Inflammatory macrophage treated with lipopolysaccharide for 1 hour (primary cell): ENCODE data around the gene CEBPG.

Experiments
- DNase-seq, 2 donors: peaks; one replicate each; pipeline ENCODE4 v3.0.0-alpha.2; 2020 to 2022

The CEBPG gene

DNA sequence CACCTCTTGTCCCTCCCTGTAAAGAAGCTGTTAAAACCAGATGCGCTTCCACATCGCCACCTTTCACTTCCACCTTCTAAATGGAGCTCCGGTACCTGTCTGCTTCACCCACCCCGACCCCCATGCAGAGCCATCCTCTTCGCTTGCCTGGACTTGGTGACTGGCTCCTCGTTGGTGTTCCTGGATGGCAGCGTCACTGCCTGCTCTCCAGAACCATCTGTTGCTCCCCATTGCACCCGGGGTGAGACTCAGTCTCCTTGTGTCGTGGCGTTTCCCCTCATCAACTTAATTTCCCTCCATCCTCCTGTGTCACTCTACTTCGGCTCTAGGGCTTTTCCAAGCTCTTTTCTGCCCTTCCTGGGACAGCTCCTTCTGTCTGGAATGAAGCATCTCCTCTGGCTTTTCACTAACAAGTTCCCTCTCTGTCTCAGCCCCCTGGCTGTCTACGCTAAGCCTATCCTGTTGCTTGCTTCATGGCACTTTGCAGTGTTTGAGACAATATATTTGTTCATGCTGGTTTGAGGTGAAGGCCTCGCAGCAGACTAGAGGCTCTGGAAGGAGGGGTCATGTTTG is 10.3 kb downstream of the CEBPG start:
- no peak for DNase-seq

DNA sequence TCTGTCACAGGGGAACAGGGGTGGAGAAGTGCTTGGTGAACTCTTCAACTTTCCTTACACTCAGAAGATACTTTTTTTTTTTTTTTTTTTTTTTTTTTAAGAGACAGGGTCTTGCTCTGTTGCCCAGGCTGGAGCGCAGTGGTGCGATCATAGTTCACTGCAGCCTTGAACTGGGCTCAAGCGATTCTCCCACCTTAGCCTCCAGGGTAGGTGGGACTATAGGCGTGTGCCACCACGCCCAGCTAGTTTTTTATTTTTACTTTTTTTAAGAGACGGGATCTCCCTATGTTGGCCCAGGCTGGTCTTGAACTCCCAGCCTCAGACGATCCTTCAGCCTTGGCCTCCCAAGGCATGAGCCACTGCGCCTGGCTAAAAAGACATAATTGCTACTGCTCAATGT is 11.5 kb downstream of the CEBPG start:
- no peak for DNase-seq

DNA sequence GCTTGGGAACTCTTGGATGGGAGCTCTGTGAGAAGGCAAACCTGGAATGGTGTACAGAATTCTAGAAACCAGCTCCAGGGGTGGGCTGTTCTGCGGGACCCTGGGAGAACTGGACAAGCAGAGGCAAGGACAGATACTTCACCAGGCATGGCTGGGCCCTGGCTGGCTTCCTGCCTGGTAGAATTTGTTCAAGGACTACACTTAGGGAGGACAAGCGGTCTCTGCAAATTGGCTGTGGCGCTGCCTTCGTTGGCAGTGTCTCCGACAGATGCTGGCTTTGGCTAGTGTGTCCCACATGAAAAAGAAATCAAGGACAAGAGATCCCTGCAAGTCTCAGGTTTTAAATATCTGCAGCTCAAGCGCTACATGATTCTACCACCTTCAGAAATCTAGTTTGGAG is 12.4 kb downstream of the CEBPG start:
- no peak for DNase-seq

DNA sequence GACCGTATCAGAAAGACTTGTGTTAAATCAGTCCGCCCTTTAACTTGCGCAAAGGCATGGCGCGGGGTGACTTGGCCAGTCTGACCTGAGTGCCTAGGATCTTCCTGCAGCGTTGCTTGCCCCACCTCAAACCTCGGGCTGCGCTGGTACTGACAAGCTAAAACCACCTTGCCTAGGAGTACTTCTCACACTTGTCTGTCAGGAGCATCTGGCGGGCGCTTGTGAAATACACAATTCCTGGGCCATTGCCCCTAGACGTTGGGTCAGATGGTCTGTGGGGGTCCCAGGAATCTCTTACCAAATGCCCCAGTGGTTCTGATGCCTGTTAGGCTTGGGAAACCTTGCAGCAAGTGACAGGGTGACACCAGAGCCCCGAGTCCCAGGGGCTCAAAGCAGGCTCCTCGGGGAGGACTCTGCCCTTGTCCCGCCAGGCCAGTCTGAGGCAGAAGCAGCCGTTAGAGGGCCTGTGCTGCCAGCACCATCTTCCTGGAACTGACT is 12.9 kb downstream of the CEBPG start:
- no peak for DNase-seq

DNA sequence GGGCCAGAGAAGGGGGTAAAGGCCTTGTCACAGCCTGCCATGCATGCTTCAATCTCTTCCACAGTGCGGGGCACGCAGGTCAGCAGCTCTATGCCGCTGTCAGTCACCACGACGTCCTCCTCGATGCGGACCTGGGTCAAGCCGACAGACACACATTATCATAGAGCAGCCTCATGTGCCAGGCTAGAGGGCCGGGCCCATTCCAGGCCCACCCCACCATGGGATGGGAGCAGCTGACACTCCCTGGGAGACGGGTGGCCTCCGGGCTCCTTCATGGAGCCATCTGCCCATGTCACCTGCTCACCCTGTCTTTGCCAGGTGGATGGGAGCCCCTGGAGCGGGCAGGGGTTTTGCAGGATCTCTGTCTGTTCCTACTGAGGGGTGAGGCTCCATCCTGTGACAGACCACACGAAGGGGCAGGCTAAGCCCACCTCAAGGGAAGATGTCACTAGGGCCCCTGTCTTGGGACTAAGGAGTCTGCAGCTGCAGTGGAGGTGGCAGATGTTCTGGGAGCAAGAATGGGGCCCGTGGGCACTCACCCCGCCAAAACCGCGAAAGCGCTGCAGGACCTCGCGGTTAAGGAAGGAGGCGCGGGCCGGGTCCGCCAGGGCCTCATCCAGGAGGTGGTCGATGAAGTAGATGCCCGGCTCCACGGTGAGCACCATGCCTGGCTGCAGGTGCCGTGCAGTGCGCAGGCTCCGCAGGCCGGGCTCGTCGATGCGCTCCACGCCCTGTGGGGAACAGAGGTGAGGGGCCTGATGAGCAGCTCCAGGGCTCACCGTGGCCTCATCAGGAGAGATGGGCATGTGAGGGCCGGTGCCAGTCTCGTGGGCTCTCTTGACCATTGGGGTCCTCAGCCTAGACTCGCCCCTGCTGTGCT is 14.1 kb downstream of the CEBPG start:
- no peak for DNase-seq

DNA sequence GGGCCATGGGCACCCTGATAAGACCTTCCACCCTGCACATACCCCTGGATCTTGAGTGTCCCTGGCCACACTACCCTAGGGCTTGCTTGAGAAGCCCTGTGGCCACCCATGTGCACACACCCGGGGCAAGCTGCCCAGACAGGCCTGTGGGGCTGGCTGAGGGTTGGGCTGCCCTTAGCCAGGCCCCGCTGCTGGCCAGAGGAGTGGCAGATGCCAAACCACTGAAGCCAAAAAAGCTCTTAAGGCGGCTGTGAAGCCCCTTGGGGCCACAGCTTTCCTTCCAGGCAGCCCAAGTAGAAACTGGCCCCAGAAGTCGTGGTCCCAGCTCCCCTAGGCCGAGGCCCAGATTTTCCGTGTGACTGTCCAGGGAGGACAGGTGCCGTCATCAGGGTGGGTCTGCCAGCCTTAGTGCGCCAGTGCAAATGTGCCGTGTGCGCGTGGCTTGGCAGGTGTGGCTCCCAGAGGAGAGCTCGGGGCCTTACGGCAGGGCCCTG is 14.8 kb downstream of the CEBPG start:
- no peak for DNase-seq

DNA sequence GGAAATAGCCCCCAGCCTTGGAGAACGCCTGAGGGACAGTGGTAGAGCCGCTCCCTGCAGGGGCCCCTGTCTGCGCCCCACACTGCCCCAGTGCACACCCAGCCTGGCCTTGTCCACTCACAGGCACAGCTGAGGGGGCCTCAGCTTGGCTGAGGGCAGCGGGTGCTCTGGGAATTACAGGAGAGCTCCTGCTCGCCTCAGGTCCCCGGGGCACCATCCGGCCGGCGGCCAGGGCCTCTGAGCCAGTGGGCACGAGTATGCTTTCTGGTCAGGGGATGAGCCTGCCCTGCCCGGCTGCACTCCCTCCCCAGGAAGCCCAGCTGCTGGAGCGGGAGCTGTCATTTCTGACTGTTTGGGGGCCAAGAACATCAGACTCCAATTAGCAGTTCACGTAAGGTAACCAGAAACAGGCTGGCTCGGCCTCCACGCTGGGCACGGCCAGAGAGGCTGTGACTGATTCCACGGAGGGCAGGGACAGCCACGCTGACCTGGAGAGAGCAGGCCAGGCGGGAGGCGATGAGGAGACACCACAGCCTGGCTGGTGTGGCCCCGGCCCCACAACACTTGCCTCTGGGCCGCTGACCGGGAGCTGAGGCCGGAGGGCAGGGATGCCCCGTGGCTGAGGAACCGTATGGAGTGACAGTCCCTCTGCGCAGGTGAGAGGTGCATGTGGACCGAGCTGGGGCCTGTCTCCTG is 15.4 kb downstream of the CEBPG start:
- DNase-seq, result no peak

DNA sequence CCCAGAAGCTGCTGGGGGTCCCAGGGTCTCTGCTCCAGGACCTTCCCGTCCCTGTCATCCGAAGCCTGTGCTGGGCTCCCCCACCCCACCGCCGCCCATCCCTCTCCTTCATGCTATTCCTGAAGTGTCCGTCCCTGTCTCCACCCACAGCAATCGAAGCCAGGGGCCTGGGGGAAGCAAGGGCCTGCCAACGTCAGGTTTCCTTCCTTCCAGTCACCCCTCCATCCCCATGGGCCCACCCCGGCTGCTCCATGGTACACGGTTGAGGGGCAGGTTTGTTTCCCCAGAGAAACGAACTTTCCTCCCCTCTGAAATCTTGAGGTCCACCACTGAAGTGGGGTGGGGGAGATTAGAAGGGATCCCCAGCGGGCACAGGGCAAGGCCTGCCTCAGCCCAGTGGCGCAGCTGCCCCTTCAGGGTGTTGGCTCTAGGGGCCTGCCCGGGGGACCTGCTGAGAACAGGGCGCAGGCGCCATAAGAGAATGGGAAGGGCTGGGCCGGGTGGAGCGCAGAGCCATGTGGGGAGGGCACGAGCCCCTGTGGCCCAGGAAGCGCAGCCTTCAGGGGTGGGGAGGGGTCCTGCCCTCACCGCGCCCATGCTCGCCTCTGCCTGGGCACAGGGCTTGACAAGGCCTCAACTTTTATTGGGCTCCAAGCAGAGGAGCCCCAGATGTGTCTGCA is 16.1 kb downstream of the CEBPG start:
- no peak for DNase-seq

DNA sequence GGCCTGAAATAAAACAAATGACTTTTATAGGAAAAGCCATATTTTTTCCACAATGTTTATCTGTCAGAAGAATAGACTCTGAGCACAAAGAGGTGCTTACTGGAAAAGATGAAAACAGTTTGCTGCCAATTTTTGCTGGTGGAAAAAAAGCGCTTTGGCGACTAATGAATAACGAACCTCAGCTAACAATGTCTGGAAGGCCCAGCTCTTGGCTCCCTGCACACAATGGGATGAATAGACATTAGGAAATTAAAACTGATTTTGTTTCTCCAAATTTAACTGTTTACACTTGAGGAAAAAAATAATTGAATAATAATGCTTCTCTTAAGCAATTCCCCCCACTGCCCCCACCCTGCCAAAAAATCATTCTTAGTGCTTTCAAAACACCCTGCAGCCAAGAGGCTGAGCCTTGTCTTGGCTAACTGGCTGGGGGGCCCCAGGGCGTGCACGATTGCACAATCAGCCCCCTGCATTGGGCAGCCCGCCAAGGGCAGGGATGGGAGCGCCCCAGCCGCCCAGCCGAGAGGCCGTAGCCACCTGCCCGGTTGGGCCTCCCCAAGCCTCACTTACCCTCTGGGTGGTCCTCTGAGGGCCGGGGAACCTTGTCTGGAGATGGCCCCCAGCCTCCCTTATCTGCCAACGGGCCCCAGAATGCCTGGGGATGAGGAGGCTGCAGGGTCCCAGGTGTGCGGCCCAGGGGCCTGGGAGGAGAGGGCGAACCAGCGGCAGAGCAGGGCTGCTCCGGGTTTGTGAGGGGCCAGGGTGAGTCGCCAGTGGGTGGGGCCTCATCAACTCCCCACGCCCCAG is 16.8 kb downstream of the CEBPG start:
- DNase-seq, result no peak

DNA sequence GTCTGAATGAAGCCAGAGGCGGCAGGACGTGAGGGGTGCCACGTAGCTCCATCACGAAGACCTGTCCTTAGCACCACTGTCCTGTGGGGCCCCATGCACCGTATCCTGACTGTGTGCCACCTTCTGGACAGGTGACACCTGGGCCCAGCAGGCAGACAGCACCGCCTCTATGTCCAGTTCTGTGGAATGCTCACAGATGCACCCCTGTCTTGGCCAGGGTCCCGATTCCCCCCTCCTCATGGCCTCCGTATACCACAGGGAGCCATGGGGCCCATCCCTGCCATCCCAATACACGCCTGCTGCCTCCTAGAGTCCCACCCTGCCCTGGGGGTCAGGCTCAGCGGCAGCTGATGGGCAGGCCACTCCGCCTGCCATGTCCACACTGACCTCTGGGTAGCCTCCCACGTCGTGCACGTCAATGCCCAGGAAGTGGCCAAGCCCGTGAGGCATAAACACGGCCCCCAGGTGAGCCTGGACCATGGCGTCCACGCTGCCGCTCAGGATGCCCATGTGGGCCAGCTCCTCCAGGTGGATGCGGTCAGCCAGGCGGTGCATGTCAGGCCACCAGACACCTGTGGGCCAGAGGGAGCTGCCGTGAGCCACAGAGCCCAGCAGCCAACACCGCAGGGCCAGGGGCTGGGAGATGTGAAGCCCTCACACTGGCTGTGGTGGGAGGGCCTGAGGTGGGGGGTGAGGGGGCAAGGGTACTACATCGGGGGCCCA is 17.6 kb downstream of the CEBPG start:
- DNase-seq, result no peak

DNA sequence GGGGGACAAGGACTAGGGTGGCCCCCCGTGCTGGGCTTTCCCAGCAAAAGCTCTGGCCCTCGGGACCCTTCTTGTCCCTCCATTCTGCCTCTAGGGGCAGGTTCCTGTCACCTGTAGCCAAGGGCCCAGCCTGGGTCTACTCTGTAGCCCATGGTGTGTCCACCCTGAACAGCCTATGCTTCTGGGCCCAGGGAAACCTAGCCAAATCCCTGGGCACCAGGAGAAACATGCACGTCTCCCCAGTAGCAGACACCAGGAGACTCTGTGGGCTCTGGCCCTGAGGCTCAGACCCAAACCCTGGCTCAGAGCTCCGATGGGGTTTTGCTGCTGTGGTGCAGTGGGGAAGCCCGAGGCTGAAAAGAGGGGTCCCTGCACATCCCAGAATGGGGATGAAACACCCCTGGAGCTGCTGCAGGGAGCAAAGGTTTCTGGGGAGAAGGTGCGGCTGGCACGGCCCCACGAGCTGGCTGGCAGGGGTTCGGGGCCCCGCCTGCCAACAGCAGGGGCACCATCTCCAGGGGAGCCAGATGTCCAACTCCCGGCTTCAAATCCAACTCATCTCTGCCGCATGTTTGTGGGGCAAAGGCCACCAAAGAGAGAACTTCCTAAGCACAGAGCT is 18.2 kb downstream of the CEBPG start:
- DNase-seq, result no peak

DNA sequence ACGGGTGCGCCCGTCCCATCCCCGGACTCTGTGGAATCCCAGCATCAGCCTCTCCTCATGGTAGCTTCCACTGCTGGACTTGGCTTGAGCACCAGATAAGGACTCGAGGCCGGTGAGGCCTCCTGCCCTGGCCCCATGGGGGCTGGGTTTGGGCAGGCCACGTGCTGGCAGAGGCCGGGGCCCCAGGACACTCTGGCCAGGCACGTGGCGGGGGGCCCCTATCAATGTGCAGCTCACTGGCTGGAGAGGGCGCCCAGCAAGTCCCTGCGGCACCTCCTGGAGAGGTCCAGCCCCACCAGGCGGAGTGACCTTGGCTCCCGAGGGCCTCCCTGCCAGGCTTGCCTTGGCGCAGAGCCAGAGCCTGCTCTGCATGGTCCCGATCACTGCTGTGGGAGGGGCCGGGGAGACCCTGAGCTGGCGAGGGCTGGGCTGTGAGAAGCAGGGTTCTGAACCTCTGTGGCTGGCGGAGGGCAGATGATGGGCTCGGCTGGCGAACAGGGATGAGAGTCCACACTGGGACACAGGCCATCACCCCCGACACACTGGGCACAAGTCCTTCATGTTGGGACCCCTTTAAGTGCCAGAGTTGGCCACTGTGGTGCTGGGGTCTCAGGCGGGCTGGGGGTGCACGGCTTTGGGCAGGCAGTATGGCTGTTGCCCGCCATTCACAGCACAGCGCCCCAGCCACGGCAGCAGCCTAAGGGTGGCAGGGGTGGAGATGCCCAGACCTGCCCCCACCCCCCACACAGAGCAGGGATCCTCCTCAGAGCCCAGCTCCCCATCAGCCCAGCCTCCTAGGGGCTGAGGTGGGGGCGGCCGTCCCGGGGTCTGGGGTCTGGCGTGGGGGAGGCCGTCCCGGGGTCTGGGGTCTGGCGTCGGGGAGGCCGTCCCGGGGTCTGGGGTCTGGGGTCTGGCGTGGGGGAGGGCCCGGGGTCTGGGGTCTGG is 19.1 kb downstream of the CEBPG start:
- no peak for DNase-seq

DNA sequence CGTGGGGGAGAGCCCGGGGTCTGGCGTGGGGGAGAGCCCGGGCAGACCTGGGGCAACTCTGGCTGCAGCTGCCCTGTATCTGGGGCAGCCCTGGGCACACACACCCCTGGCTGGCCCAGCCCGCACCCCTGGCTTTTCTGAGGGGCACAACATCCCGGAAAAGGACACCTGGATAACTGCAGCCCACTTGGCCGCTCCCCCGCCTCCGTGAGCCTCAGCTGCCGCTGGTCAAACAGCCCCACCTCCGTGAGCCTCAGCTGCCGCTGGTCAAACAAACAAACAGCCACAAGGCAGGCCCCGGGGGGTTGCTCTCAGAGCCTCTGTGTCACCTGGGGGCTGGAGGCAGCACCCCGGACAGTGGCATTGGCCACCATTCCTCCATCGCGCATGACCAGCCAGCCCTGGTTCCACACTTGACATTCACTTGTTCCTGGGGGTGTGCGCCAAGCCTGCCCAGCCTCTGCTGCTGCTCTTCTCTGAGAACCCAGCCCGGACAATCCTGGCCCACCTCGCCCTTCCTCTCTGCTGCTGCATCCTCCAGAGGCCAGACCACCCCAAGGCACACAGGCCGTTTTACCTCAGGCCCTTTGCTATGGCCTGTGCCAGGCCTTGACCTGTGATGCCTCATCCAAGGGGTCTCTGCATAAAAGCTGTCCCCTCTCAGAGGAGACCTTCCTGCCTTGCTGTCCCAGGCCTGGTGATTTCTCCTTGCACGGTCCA is 19.9 kb downstream of the CEBPG start:
- DNase-seq, result no peak

DNA sequence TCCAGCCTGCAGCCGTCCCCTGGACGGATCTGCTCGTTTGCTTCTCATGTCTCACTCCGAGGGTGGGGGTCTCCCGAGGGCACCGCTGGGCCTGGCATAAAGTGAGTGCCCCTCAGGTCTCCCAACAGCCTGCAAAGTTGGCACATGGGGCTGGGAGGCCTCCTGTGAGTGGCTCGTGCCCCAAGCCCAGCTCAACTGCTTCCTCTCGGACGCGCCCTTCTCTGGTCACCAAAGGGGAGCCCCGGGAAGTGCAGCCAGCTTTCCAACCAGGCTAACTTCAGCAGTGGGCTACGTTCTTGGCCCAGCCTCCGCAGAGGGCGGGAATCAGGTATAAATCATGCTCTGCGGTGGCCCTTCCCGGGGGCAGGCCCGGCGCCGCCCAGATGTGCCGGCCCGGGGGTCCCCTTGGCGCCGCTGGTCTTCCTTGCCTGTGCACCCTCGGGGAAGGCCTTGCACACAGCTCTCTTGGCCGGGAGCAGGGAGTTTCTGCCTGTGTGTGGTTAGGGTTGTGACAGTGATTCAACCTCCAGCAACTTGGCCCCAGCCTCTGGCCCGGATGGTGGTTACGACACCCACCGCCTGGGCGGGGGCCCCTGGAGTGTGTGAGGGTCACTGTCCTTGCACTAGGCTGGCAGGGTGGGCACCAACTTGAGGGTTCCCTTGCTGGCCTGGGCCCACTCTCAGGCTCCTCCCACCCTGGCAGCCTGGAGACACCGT is 20.7 kb downstream of the CEBPG start:
- DNase-seq, result peak; percentile 57 to 63

DNA sequence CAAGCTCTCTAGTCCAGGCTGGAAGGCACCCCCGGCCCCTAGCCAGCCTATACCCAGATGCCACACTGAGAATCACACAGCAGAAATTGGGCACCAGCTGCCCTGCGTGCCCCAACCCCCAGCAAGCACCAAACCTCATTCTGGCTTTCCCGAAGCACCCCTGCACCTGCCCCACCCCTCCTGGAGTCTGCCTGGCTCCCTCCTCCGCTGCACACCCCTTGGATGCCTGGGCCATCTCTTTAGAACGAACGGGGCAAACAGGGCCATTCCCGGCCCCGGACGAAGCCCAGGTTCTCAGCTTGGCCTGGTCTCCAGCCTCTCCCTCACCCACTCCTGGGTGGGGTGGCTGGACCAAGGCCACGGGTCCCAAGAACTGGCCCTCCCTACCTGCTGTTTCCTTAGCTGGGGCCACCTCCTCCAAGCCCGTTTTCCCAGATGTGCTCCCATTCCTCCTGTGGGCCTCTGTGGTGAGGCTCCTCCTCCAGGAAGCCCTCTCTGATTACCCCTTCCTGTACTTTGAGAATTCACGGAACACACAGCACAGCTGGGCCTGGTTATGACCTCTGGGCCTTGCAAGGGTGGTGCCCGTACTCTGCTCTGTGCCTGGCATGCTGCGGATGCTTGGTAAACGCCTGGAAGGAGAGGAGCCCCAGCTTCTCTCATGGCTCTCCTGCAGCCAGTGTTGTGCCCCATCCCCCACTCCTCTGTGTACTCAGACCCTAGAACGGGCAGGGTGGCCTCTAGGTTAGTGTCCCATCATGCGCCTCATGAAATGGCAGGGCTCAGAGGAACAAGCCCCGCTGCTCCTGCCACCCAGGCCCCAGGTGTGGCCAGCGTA is 21.4 kb downstream of the CEBPG start:
- no peak for DNase-seq

DNA sequence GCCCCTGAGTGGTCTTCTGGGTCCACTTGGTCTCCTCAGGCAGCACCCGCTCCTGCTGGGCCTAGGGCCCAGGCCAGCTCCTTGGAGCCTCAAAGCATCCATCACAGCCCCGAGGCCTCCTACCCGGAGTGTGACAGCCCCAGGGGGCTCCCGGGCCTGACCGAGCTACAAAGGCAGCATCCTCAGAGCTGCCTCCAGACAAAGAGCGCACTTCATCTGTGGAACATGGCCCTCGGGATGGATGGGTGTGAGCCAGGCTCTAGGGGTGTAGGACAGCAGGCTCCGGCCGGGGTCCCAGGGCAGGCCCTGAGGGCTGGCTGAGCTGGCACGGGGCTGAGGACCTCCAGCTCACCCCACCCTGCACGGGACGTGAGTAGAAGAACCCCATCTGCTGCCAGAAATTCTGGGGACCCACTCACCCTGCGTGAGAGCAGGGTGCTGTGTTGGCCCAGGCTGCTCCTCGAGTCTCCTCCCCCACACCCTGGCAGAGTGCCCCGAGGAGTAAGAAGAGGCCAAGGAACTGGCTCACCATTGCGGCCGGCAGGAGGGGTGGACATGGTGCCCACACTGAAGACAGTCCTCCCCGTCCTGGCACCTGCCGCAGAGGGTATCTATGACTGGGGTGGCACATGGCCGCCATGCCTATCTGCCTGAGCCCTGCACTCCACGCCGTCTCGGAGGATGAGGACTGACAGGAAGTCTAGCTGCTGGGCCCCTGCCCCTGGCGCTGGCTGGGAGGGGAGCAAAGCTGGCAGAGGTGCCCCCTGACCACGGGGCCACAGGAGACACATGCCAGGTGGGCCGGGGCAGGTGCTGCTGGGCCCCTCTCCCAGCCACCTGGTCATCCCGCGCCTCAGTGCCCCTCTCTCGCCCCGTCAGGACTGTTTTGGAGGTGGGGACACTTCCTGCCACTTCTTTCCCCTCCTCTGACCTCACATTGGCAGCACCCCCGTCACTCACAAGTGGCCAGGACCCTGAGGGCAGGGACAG is 22.3 kb downstream of the CEBPG start:
- no peak for DNase-seq
